Mesothelial cell of epicardium (in vitro differentiated cells): ENCODE data around the gene NLRP5. TPM values are rescaled to one million over a fixed set of nuclear protein-coding genes. Genes with fewer than 3 reads are reported as not detected.

Source experiments
- DNase-seq, 2 experiments: peaks; one replicate each; pipeline ENCODE4 v3.0.0; 2021; ENCODE audit warnings: low spot score in 2 of 2; ENCODE audit not compliant: unreplicated experiment in 2 of 2
- H3K27ac Mint-ChIP-seq: 2 replicates; pipeline ENCODE4 v1.8.0; 2021; ENCODE audit warnings: mixed read lengths
- H3K27me3 Mint-ChIP-seq: 2 replicates; pipeline ENCODE4 v1.8.0; 2021; ENCODE audit warnings: low read depth, mixed read lengths
- H3K36me3 Mint-ChIP-seq: 2 replicates; pipeline ENCODE4 v1.8.0; 2021; ENCODE audit warnings: mixed read lengths
- H3K4me1 Mint-ChIP-seq: 2 replicates; pipeline ENCODE4 v1.8.0; 2021; ENCODE audit warnings: mixed read lengths
- H3K4me3 Mint-ChIP-seq: 2 replicates; pipeline ENCODE4 v1.8.0; 2021; ENCODE audit warnings: mild to moderate bottlenecking, moderate library complexity, mixed read lengths
- H3K9me3 Mint-ChIP-seq: 2 replicates; pipeline ENCODE4 v1.8.0; 2021; ENCODE audit warnings: mixed read lengths
- CTCF ChIP-seq: fragments of 200-600 bp; sonication (generic); IDR thresholded peaks from one replicate; pipeline ENCODE4 v1.5.0; 2021; ENCODE audit warnings: antibody characterized with exemption; ENCODE audit not compliant: unreplicated experiment
- total RNA-seq: library from RNA; stranded (reverse); gene quantifications from 3 replicates; pipeline ENCODE4 v1.2.1, GENCODE V29; 2021

The NLRP5 gene
- total RNA-seq, 1 donor from 2014 or later: not detected

GRCh38 chr19:56079609-56080008 lies 93.0 kb downstream of the NLRP5 start:
- TF ChIP-seq CTCF: no peak
- Mint-ChIP-seq H3K27ac (no peak overlapping the region), H3K4me3 (no peak overlapping the region), H3K4me1 (peaks cover 9% of the 10 kb centered on the region), H3K27me3 (peaks cover 32% of the 10 kb centered on the region), H3K9me3 (no peaks in the 10 kb centered on the region), H3K36me3 (no peaks in the 10 kb centered on the region)
- DNase-seq: no peak

- peak; percentile 57 to 77 for DNase-seq
- H3K27ac Mint-ChIP-seq: no peak overlapping the region
- no peaks in the 10 kb centered on the region for H3K9me3 Mint-ChIP-seq
- H3K4me3 Mint-ChIP-seq: peak overlapping the region; percentile 73
- TF ChIP-seq CTCF: peak; percentile 51
- H3K4me1 Mint-ChIP-seq: peaks cover 12% of the 10 kb centered on the region
- H3K36me3 Mint-ChIP-seq: no peaks in the 10 kb centered on the region
- H3K27me3 Mint-ChIP-seq: peaks cover 32% of the 10 kb centered on the region
Measured at GRCh38 chr19:56080669-56081401, 94.3 kb downstream of the NLRP5 start.

GRCh38 chr19:56083668-56084067 lies 97.1 kb downstream of the NLRP5 start:
- Mint-ChIP-seq H3K4me3 (no peak overlapping the region), H3K36me3 (peaks cover 2% of the 10 kb centered on the region), H3K27me3 (peaks cover 23% of the 10 kb centered on the region), H3K9me3 (no peaks in the 10 kb centered on the region), H3K4me1 (peaks cover 12% of the 10 kb centered on the region), H3K27ac (no peak overlapping the region)
- DNase-seq: no peak
- no peak for TF ChIP-seq CTCF

- Mint-ChIP-seq H3K9me3 (no peaks in the 10 kb centered on the region), H3K27ac (peak overlapping the region; percentile 34), H3K36me3 (peaks cover 3% of the 10 kb centered on the region), H3K4me1 (peaks cover 13% of the 10 kb centered on the region), H3K27me3 (peaks cover 17% of the 10 kb centered on the region), H3K4me3 (no peak overlapping the region)
- DNase-seq: no peak
- no peak for TF ChIP-seq CTCF
Measured at GRCh38 chr19:56084835-56085536, 98.4 kb downstream of the NLRP5 start.

- Mint-ChIP-seq H3K9me3 (no peaks in the 10 kb centered on the region), H3K27ac (no peak overlapping the region)
- DNase-seq: no peak
Measured at GRCh38 chr19:56085571-56086275, 99.1 kb downstream of the NLRP5 start.

More at GRCh38 chr19:56085571-56086275, 99.1 kb downstream of the NLRP5 start:
- Mint-ChIP-seq H3K4me3 (no peak overlapping the region), H3K4me1 (peaks cover 14% of the 10 kb centered on the region), H3K27me3 (peaks cover 15% of the 10 kb centered on the region), H3K36me3 (peaks cover 4% of the 10 kb centered on the region)
- TF ChIP-seq CTCF: no peak
